ENCODE data around the gene TENM4.

DNA sequence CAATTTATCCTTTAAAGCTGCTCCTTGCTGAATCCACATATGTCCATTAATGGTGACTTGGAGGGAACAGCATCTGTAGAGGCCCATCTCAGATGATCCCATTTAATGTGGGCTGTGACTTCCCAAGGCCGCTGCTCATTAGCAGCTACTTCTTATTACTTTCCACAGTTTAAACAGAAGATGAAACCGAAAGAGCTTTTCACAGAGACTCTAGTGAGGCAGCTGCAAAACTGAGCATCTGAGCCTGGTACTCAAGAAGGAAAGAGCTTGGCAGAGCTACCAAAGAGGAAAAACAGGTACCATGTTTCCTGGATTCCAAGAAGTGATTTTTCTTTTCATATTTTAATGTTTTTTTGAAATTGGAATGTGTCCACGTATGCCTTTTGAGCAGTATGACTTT is 755.7 kb downstream of the TENM4 start:
- TF ChIP-seq, protein P1, sequence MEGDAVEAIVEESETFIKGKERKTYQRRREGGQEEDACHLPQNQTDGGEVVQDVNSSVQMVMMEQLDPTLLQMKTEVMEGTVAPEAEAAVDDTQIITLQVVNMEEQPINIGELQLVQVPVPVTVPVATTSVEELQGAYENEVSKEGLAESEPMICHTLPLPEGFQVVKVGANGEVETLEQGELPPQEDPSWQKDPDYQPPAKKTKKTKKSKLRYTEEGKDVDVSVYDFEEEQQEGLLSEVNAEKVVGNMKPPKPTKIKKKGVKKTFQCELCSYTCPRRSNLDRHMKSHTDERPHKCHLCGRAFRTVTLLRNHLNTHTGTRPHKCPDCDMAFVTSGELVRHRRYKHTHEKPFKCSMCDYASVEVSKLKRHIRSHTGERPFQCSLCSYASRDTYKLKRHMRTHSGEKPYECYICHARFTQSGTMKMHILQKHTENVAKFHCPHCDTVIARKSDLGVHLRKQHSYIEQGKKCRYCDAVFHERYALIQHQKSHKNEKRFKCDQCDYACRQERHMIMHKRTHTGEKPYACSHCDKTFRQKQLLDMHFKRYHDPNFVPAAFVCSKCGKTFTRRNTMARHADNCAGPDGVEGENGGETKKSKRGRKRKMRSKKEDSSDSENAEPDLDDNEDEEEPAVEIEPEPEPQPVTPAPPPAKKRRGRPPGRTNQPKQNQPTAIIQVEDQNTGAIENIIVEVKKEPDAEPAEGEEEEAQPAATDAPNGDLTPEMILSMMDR (IDR thresholded peaks at IDR 0.05) = no peak
- TF ChIP-seq POLR2A (IDR thresholded peaks at IDR 0.05) = no peak
- no peak for TF ChIP-seq EP300 (IDR thresholded peaks at IDR 0.05)
- TF ChIP-seq POLR2AphosphoS5 (IDR thresholded peaks at IDR 0.05) = no peak
